GM20000 (cell line): ENCODE data around the gene COX7B2.

Experiments
- DNase-seq: peaks from one replicate; pipeline ENCODE4 v3.0.0; 2012; ENCODE audit warnings: low spot score
- CTCF ChIP-seq: IDR thresholded peaks from 2 replicates; pipeline ENCODE4 v1.5.1; 2012; ENCODE audit warnings: mild to moderate bottlenecking, control low read depth; ENCODE audit errors: extremely low read depth, missing control alignments

The COX7B2 gene

GRCh38 chr4:46836584-46836983 is 72.5 kb downstream of the COX7B2 start:
- TF ChIP-seq CTCF: no peak
- no peak for DNase-seq

DNA sequence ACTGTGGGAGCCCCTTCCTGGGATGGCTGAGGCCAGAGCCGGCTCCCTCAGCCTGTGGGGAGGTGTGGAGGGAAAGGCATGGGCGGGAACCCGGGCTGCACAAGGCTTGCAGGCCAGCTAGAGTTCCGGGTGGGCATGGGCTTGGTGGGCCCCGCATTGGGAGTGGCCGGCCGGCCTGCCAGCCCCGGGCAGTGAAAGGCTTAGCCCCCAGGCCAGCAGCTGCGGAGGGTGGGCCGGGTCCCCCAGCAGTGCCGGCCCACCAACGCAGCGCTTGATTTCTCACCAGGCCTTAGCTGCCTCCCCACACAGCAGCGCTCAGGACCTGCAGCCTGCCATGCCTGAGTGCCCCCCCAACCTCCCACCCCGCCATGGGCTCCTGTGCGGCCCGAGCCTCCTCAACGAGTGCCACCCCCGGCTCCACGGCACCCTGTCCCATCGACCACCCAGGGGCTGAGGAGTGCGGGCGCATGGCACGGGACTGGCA is 78.0 kb downstream of the COX7B2 start:
- no peak for TF ChIP-seq CTCF
- no peak for DNase-seq

DNA sequence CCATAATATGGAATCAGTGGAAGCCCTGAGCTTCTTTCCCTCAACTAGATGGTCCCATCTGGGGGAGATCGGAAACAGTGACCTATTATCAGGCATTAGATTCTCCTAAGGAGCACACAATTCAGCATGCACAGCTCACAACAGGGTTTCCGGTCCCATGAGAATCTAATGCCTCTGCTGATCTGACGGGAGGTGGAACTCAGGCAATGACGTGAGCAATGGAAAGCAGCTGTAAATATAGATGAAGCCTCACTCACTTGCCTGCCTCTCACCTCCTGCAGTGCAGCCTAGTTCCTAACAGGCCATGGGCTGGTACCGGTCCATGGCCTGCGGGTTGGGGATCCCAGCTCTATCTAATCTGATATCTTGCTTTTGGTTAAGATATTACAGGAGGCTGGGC is 88.9 kb downstream of the COX7B2 start:
- TF ChIP-seq CTCF: no peak
- DNase-seq: no peak

GRCh38 chr4:46819095-46819494 is 90.0 kb downstream of the COX7B2 start:
- no peak for DNase-seq
- TF ChIP-seq CTCF: no peak

- no peak for TF ChIP-seq CTCF
- DNase-seq: no peak
Observed at GRCh38 chr4:46818604-46819003, 90.4 kb downstream of the COX7B2 start.

DNA sequence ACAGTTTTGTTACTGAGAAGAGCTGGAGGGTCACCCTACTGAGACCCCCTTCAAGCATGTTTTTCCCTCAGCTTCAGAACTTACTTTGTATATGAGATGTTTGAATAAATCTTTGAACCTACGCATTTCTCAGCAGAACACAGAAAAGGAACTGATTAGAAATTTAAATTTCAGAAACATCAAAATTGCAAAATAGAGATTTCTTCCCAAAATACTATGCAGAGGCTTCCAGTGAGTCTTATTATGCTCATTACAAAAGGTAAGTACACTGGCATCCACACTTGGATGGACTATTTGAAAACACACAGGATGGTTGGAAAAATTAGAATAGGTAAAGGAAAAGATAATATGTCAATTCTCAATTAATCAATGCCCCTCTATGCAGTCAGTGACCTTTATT is 91.2 kb downstream of the COX7B2 start:
- DNase-seq: no peak
- TF ChIP-seq CTCF: no peak

DNA sequence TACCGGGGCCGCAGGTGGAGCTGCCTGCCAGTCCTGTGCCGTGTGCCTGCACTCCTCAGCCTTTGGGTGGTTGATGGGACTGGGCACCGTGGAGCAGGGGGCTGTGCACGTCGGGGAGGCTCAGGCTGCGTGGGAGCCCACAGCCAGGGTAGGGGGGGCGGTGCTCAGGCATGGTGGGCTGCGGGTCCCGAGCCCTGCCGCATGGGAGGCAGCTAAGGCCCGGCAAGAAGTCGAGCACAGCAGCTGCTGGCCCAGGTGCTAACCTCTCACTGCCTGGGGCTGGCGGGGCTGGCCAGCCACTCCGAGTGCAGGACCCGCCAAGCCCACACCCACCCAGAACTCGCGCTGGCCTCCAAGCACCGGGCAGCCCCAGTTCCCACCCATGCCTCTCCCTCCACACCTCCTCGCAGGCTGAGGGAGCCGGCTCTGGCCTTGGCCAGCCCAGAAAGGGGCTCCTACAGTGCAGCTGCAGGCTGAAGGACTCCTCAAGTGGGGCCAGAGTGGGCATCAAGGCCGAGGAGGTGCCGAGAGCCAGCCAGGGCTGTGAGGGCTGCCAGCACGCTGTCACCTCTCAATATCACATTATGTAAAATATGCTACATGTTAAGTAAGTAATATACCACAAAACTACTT is 104.1 kb downstream of the COX7B2 start:
- no peak for DNase-seq
- TF ChIP-seq CTCF: no peak
